HG03575 (cell line): ENCODE results near the gene NXN.
"Not testable (repeated sequence)": the region's sequence is repeated elsewhere in the genome, so short reads cannot be mapped to it uniquely, and the experiment has no call there.

Experiments
- ATAC-seq: cut with Tn5 transposase; IDR thresholded peaks from one replicate; pipeline ENCODE4 v1.9.1; 2021; ENCODE audit not compliant: unreplicated experiment, insufficient number of reproducible peaks, low FRiP score; ENCODE audit errors: extremely low read depth

The NXN gene

GRCh38 chr17:826778-827177, 152.8 kb downstream of the NXN start:
- ATAC-seq = no peak

- ATAC-seq = no peak
These were observed 154.4 kb downstream of the NXN start for GRCh38 chr17:825216-825615.

- no peak for ATAC-seq
These were observed 155.2 kb downstream of the NXN start for GRCh38 chr17:824378-824777.

- no peak for ATAC-seq
These were observed 156.1 kb downstream of the NXN start for GRCh38 chr17:823501-823902.

GRCh38 chr17:819251-819650, 160.3 kb downstream of the NXN start:
- no peak for ATAC-seq

GRCh38 chr17:814371-814770, 165.2 kb downstream of the NXN start:
- ATAC-seq = no peak

GRCh38 chr17:812638-813204, 166.9 kb downstream of the NXN start:
- no peak for ATAC-seq

- no peak for ATAC-seq
These were observed 168.4 kb downstream of the NXN start for GRCh38 chr17:811051-811784.

GRCh38 chr17:807523-808294, 171.9 kb downstream of the NXN start:
- no peak for ATAC-seq

- no peak for ATAC-seq
These were observed 172.6 kb downstream of the NXN start for GRCh38 chr17:806781-807522.

GRCh38 chr17:806346-806745, 173.2 kb downstream of the NXN start:
- ATAC-seq = no peak

GRCh38 chr17:805886-806285, 173.7 kb downstream of the NXN start:
- ATAC-seq = not testable (repeated sequence)

- no peak for ATAC-seq
These were observed 174.8 kb downstream of the NXN start for GRCh38 chr17:804541-805435.

- no peak for ATAC-seq
These were observed 176.4 kb downstream of the NXN start for GRCh38 chr17:802901-803881.

GRCh38 chr17:802481-802880, 177.1 kb downstream of the NXN start:
- ATAC-seq = no peak

- ATAC-seq = no peak
These were observed 177.9 kb downstream of the NXN start for GRCh38 chr17:801660-802059.

GRCh38 chr17:800446-801242, 178.9 kb downstream of the NXN start:
- ATAC-seq = no peak
